Measurements from ENCODE around the gene LRFN4. TPM values are rescaled to one million over a fixed set of nuclear protein-coding genes. Genes with fewer than 3 reads are reported as not detected.

Gene LRFN4
- polyA plus RNA-seq, 3 donors: 1.0 to 7.7 (median 1.7) TPM

GRCh38 chr11:66835768-66836405 is 21.0 kb upstream of the LRFN4 start:
- no peaks in the 10 kb centered on the region for H3K9me3 Mint-ChIP-seq
- TF ChIP-seq CTCF (IDR thresholded peaks at IDR 0.05): no peak
- Histone ChIP-seq H3K79me2 (ENCODE audit: insufficient read depth, low read length) (peaks cover 15% of the 10 kb centered on the region), H4K20me1 (ENCODE audit: insufficient read depth, low read length) (peaks cover 39% of the 10 kb centered on the region), H3K4me3 (replicated peaks in 1 of 3; ENCODE audit: low read depth in 2 of 3, low read length in 3 of 3) (no peak overlapping the region), H3K9ac (ENCODE audit: insufficient read depth, low read length, poor library complexity, severe bottlenecking) (no peak overlapping the region), H3K4me2 (replicated peaks; ENCODE audit: extremely low read depth, low read length, poor library complexity, severe bottlenecking) (no peak overlapping the region), H3K27me3 (ENCODE audit: control insufficient read depth in 2 of 2, insufficient read depth in 2 of 2, low read length in 2 of 2) (no peaks in the 10 kb centered on the region), H3K27ac (ENCODE audit: low read depth in 1 of 2, low read length in 2 of 2) (no peak overlapping the region), H3K4me1 (ENCODE audit: control insufficient read depth in 1 of 2, insufficient read depth in 2 of 2, low read length in 2 of 2) (no peaks in the 10 kb centered on the region), H3K36me3 (replicated peaks in 1 of 2; ENCODE audit: control insufficient read depth in 1 of 2, insufficient read depth in 2 of 2, low read length in 2 of 2) (peaks cover 3 to 12% of the 10 kb centered on the region in 2 donors), H2AFZ (ENCODE audit: insufficient read depth, low read depth, low read length, poor library complexity, severe bottlenecking) (no peak overlapping the region), H3K9me3 (replicated peaks in 1 of 2; ENCODE audit: control insufficient read depth in 1 of 2, insufficient read depth in 1 of 2, low read length in 2 of 2) (no peaks in the 10 kb centered on the region)
- peaks cover 0 to 4% (median 0%) of the 10 kb centered on the region in 3 donors for H3K27me3 Mint-ChIP-seq (ENCODE audit: low read depth in 3 of 3)
- H3K4me3 Mint-ChIP-seq: no peak overlapping the region
- H3K4me1 Mint-ChIP-seq: peaks cover 14% of the 10 kb centered on the region
- WGBS (ENCODE audit: insufficient coverage): 70% methylated on average over 2 of the region's 12 CpGs
- peak overlapping the region in 2 of 7 donors; percentile 30 to 66 for H3K27ac Mint-ChIP-seq
- intact Hi-C loops (cut with micrococcal nuclease): loop anchor here (1.0 to 10.0 kb wide), 4 partner anchors 141 to 257 kb away; no protein-coding TSS in a partner anchor
- peaks cover 8 to 16% of the 10 kb centered on the region in 2 donors for H3K36me3 Mint-ChIP-seq
- no peak for DNase-seq

GRCh38 chr11:66840317-66841091 is 16.4 kb upstream of the LRFN4 start:
- 61% methylated on average over 4 of the region's 4 CpGs for WGBS (ENCODE audit: insufficient coverage)
- H3K79me2 ChIP-seq (ENCODE audit: insufficient read depth, low read length): peaks cover 60% of the 10 kb centered on the region
- H2AFZ ChIP-seq (ENCODE audit: insufficient read depth, low read depth, low read length, poor library complexity, severe bottlenecking): no peak overlapping the region
- peaks cover 10 to 21% of the 10 kb centered on the region in 2 donors for H3K36me3 ChIP-seq (replicated peaks in 1 of 2; ENCODE audit: control insufficient read depth in 1 of 2, insufficient read depth in 2 of 2, low read length in 2 of 2)
- H3K4me1 ChIP-seq (ENCODE audit: control insufficient read depth in 1 of 2, insufficient read depth in 2 of 2, low read length in 2 of 2): peaks cover 23 to 30% of the 10 kb centered on the region in 2 donors
- DNase-seq: peak in 1 of 3 donors; percentile 33
- H3K4me3 Mint-ChIP-seq: no peak overlapping the region
- H3K9me3 Mint-ChIP-seq: no peaks in the 10 kb centered on the region
- H3K27ac ChIP-seq (ENCODE audit: low read depth in 1 of 2, low read length in 2 of 2): peak overlapping the region in 1 of 2 donors; percentile 61
- no peak overlapping the region for H3K4me3 ChIP-seq (replicated peaks in 1 of 3; ENCODE audit: low read depth in 2 of 3, low read length in 3 of 3)
- H3K36me3 Mint-ChIP-seq: peaks cover 15 to 24% of the 10 kb centered on the region in 2 donors
- no peaks in the 10 kb centered on the region for H3K27me3 ChIP-seq (ENCODE audit: control insufficient read depth in 2 of 2, insufficient read depth in 2 of 2, low read length in 2 of 2)
- peaks cover 37% of the 10 kb centered on the region for H3K4me1 Mint-ChIP-seq
- H3K27me3 Mint-ChIP-seq (ENCODE audit: low read depth in 3 of 3): no peaks in the 10 kb centered on the region
- no peak overlapping the region for H3K9ac ChIP-seq (ENCODE audit: insufficient read depth, low read length, poor library complexity, severe bottlenecking)
- H4K20me1 ChIP-seq (ENCODE audit: insufficient read depth, low read length): peaks cover 46% of the 10 kb centered on the region
- TF ChIP-seq CTCF (IDR thresholded peaks at IDR 0.05): no peak
- H3K9me3 ChIP-seq (replicated peaks in 1 of 2; ENCODE audit: control insufficient read depth in 1 of 2, insufficient read depth in 1 of 2, low read length in 2 of 2): no peaks in the 10 kb centered on the region
- intact Hi-C loops (cut with micrococcal nuclease): loop anchor here (10.0 kb wide), 2 partner anchors 426 to 554 kb away; partner anchors contain the start of gene RAD9A (in 1 of the 2)
- peak overlapping the region; percentile 18 to 80 (median 53) for H3K27ac Mint-ChIP-seq
- no peak overlapping the region for H3K4me2 ChIP-seq (replicated peaks; ENCODE audit: extremely low read depth, low read length, poor library complexity, severe bottlenecking)
